Fibroblast of pulmonary artery (primary cell): ENCODE results near the gene PLS1.

Source experiments
- DNase-seq: peaks from one replicate; pipeline ENCODE4 v3.0.0-alpha.2; 2010; ENCODE audit warnings: low read depth
- H3K4me3 ChIP-seq: replicated peaks from 2 replicates; pipeline ENCODE4 v1.5.1; 2011; ENCODE audit warnings: low read depth, mild to moderate bottlenecking, control low read depth, low read length, moderate library complexity
- CTCF ChIP-seq: IDR thresholded peaks from 2 replicates; pipeline ENCODE4 v1.5.1; 2011; ENCODE audit warnings: mild to moderate bottlenecking, control low read depth, low read length, inconsistent platforms; ENCODE audit errors: missing control alignments

Gene PLS1

GRCh38 chr3:142680710-142681109, 84.5 kb downstream of the PLS1 start:
- peak; percentile 1 for DNase-seq
- H3K4me3 ChIP-seq = no peak overlapping the region
- no peak for TF ChIP-seq CTCF

GRCh38 chr3:142690613-142691012, 94.4 kb downstream of the PLS1 start:
- DNase-seq = no peak
- no peak for TF ChIP-seq CTCF

GRCh38 chr3:142691527-142691926, 95.3 kb downstream of the PLS1 start:
- no peak overlapping the region for H3K4me3 ChIP-seq
- no peak for TF ChIP-seq CTCF
- DNase-seq = no peak

More at GRCh38 chr3:142690613-142691012, 94.4 kb downstream of the PLS1 start:
- no peak overlapping the region for H3K4me3 ChIP-seq

GRCh38 chr3:142693136-142693853, 97.1 kb downstream of the PLS1 start:
- DNase-seq = no peak
- no peak for TF ChIP-seq CTCF
- no peak overlapping the region for H3K4me3 ChIP-seq

- TF ChIP-seq CTCF = no peak
- DNase-seq = no peak
- no peak overlapping the region for H3K4me3 ChIP-seq
These were observed 98.0 kb downstream of the PLS1 start for GRCh38 chr3:142694225-142694624.

- no peak for TF ChIP-seq CTCF
- no peak for DNase-seq
- H3K4me3 ChIP-seq = no peak overlapping the region
These were observed 109.0 kb downstream of the PLS1 start for GRCh38 chr3:142705198-142705597.
